A673 (cell line): ENCODE measurements around the gene SLC17A7. TPM values are rescaled to one million over a fixed set of nuclear protein-coding genes. Genes with fewer than 3 reads are reported as not detected.

Source experiments
- BruUV-seq: library from RNA; stranded (reverse); fragments of 400-500 nt; replicated peaks from 2 replicates; lab custom pipeline; 2021; lab: Mats Ljungman, UMichigan
- CTCF ChIA-PET: fragments of 300-600 bp; sonication (Branson Sonifier 250); formaldehyde crosslinking; loops from one replicate; lab custom pipeline; 2022; ENCODE audit warnings: antibody characterized with exemption; lab: Charles Lee
- POLR2A ChIA-PET: fragments of 300-600 bp; sonication (Branson Sonifier 250); formaldehyde crosslinking; loops from one replicate; lab custom pipeline; 2022; ENCODE audit warnings: antibody characterized with exemption; ENCODE audit not compliant: low non-redundant PET; lab: Charles Lee
- DNase-seq: peaks from one replicate; pipeline ENCODE4 v3.0.0-alpha.2; 2015; ENCODE audit warnings: low spot score
- H3K27ac ChIP-seq: fragments of 200-600 bp; sonication (generic); 2 replicates; pipeline ENCODE4 v1.5.1; 2016; ENCODE audit warnings: mixed run types, low read depth, mild to moderate bottlenecking, mixed read lengths, antibody characterized with exemption, low read length; ENCODE audit not compliant: poor library complexity, severe bottlenecking
- H3K27me3 ChIP-seq: fragments of 200-600 bp; sonication (generic); replicated peaks from 2 replicates; pipeline ENCODE4 v1.6.1; 2017; ENCODE audit warnings: mixed run types, low read depth, mild to moderate bottlenecking, mixed read lengths, antibody characterized with exemption, low read length; ENCODE audit not compliant: insufficient read depth, poor library complexity
- H3K36me3 ChIP-seq: fragments of 200-600 bp; sonication (generic); 2 replicates; pipeline ENCODE4 v1.6.1; 2016; ENCODE audit warnings: mixed run types, mild to moderate bottlenecking, mixed read lengths, antibody characterized with exemption, low read length; ENCODE audit not compliant: insufficient read depth, poor library complexity, severe bottlenecking
- H3K4me1 ChIP-seq: fragments of 200-600 bp; sonication (generic); 2 replicates; pipeline ENCODE4 v1.6.1; 2017; ENCODE audit warnings: mixed run types, mild to moderate bottlenecking, mixed read lengths, antibody characterized with exemption, low read length; ENCODE audit not compliant: insufficient read depth, poor library complexity, severe bottlenecking
- H3K4me3 ChIP-seq: fragments of 200-600 bp; sonication (generic); 2 replicates; pipeline ENCODE4 v1.5.1; 2016; ENCODE audit warnings: low read depth, mixed run types, mild to moderate bottlenecking, mixed read lengths, low read length; ENCODE audit not compliant: poor library complexity, severe bottlenecking
- H3K9me3 ChIP-seq: fragments of 200-600 bp; sonication (generic); 2 replicates; pipeline ENCODE4 v1.6.1; 2016; ENCODE audit warnings: mixed run types, low read depth, mild to moderate bottlenecking, mixed read lengths, antibody characterized with exemption, low read length; ENCODE audit not compliant: poor library complexity, severe bottlenecking
- EZH2 ChIP-seq: fragments of 200-600 bp; sonication (generic); IDR thresholded peaks from 2 replicates; pipeline ENCODE4 v1.6.1; 2017; ENCODE audit warnings: borderline replicate concordance, low read depth, mild to moderate bottlenecking, mixed read lengths, antibody characterized with exemption, low read length; ENCODE audit not compliant: poor library complexity, severe bottlenecking
- intact Hi-C: fragments of 100-400 bp; cut with micrococcal nuclease; formaldehyde crosslinking; loops from one replicate; pipeline ENCODE4 v1.10.0; 2022; ENCODE audit not compliant: unreplicated experiment
- total RNA-seq: library from RNA; stranded (reverse); gene quantifications from 2 replicates; pipeline ENCODE4 v1.2.3, GENCODE V29; 2021
- TF ChIP-seq, protein P1 (sequence below): fragments of 300-800, 200-600 bp; sonication (generic); conservative IDR thresholded peaks from 2 replicates; pipeline ENCODE4 v1.5.1; 2017; ENCODE audit warnings: low read depth, mild to moderate bottlenecking, antibody characterized with exemption, low read length, moderate library complexity, mixed read lengths

The SLC17A7 gene
- total RNA-seq, 1 experiment from 2014 or later, result 1.7 TPM

DNA sequence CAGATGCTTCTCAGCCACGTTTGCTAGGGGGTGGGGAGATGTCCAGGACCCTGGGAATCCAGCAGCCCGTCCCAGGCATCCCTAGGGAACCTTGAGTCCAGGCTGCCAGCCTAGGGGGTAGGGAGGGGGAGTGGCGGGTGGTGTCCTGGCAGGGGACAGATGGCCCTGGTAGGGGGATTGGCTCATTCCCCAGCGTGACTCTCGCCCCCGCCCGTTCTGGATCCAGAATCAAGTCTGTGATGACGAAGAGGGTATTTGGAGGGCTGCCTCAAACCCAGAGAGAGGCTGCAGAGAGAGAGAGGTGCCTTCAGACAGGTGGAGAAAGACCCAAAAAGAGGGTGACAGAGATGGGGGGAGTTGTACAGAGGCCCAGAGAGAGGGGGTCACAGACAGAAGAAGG, 4.1 kb downstream of the SLC17A7 start:
- Histone ChIP-seq H3K9me3 (no peaks in the 10 kb centered on the region), H3K4me3 (no peak overlapping the region), H3K36me3 (no peaks in the 10 kb centered on the region), H3K27ac (no peak overlapping the region), H3K27me3 (peaks cover 36% of the 10 kb centered on the region), H3K4me1 (peaks cover 9% of the 10 kb centered on the region)
- ChIA-PET POLR2A (no interaction called here), CTCF (no interaction called here)
- intact Hi-C loops, result no loop called here
- TF ChIP-seq, protein P1, sequence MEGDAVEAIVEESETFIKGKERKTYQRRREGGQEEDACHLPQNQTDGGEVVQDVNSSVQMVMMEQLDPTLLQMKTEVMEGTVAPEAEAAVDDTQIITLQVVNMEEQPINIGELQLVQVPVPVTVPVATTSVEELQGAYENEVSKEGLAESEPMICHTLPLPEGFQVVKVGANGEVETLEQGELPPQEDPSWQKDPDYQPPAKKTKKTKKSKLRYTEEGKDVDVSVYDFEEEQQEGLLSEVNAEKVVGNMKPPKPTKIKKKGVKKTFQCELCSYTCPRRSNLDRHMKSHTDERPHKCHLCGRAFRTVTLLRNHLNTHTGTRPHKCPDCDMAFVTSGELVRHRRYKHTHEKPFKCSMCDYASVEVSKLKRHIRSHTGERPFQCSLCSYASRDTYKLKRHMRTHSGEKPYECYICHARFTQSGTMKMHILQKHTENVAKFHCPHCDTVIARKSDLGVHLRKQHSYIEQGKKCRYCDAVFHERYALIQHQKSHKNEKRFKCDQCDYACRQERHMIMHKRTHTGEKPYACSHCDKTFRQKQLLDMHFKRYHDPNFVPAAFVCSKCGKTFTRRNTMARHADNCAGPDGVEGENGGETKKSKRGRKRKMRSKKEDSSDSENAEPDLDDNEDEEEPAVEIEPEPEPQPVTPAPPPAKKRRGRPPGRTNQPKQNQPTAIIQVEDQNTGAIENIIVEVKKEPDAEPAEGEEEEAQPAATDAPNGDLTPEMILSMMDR, result no peak
- no peak for TF ChIP-seq EZH2
- DNase-seq, result no peak
- BruUV-seq, result no TSS peak

DNA sequence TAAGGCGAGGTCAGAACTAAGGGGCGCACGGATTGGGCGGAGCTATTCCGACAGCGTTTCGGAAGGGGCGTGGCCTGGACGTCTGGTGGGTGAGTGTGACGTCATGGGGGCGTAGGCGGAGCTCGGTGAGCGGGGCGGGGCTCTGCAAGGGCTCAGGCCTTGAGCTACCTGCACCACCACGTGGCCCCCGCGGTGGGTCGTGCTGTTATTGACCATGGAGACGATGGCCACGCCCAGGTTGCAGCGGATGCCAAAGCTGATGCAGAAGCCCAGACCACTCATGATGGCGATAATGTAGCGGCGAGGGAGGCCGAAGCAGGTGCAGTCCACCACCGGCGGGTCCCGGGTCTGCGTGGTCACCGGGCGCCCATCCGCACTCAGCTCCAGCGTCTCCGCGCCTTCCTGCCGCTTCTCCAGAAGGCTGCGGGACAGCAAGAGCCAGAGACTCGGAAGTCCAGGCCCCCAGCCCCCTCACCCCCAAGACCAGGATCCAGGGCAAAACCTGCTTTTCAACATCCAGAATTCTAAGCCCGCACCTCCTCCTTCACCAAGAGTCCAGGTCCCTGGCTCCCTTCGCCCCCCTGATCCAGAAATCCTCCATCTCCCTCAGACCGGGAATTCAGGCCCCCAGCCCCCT, 4.8 kb downstream of the SLC17A7 start:
- Histone ChIP-seq H3K36me3 (no peaks in the 10 kb centered on the region), H3K4me1 (peaks cover 1% of the 10 kb centered on the region), H3K4me3 (no peak overlapping the region), H3K27ac (no peak overlapping the region), H3K27me3 (peaks cover 36% of the 10 kb centered on the region), H3K9me3 (no peaks in the 10 kb centered on the region)
- DNase-seq, result no peak
- POLR2A ChIA-PET, result no interaction called here
- TF ChIP-seq, protein P1, result no peak
- no peak for TF ChIP-seq EZH2
- intact Hi-C loops, result no loop called here
- CTCF ChIA-PET, result no interaction called here
- BruUV-seq, result no TSS peak

DNA sequence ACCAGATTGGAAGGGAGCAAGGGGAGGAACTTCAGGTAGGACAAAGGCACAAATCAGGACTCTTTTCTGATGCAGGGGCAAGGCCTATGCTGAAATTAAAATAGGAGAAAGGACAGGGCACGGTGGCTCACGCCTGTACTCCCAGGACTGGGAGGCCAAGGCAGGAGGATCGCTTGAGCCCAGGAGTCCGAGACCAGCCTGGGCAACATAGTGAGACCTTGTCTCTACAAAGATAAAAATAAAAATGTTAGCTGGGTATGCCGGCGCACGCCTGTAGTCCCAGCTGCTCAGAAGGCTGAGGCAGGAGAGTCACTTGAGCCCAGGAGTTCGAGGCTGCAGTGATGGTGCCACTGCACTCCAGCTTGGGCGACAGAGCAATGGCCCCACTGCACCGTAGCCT, 5.7 kb downstream of the SLC17A7 start:
- ChIA-PET POLR2A (no interaction called here), CTCF (no interaction called here)
- no peaks in the 10 kb centered on the region for H3K4me1 ChIP-seq
- intact Hi-C loops, result no loop called here
- DNase-seq, result no peak
- no peak for TF ChIP-seq EZH2
- TF ChIP-seq, protein P1, result no peak
- peaks cover 30% of the 10 kb centered on the region for H3K27me3 ChIP-seq
- BruUV-seq, result no TSS peak
- no peaks in the 10 kb centered on the region for H3K36me3 ChIP-seq
- H3K4me3 ChIP-seq, result no peak overlapping the region
- H3K9me3 ChIP-seq, result no peaks in the 10 kb centered on the region
- H3K27ac ChIP-seq, result no peak overlapping the region
